IgD-negative memory B cell (primary cell): Measurements from ENCODE around the gene GNG2. TPM values are rescaled to one million over a fixed set of nuclear protein-coding genes. Genes with fewer than 3 reads are reported as not detected.

Experiments used
- H3K27ac Mint-ChIP-seq, 3 donors: one replicate each; pipeline ENCODE4 v1.8.0; 2020 to 2022; ENCODE audit warnings: mild to moderate bottlenecking in 3 of 3, mixed read lengths in 3 of 3, moderate library complexity in 1 of 3
- H3K27me3 Mint-ChIP-seq: one replicate; pipeline ENCODE4 v1.8.0; 2021; ENCODE audit warnings: mixed read lengths
- H3K36me3 Mint-ChIP-seq: one replicate; pipeline ENCODE4 v1.8.0; 2020; ENCODE audit warnings: mild to moderate bottlenecking, mixed read lengths
- H3K4me1 Mint-ChIP-seq, 3 donors: one replicate each; pipeline ENCODE4 v1.8.0; 2020 to 2022; ENCODE audit warnings: mixed read lengths in 3 of 3, mild to moderate bottlenecking in 1 of 3
- H3K4me3 Mint-ChIP-seq, 4 donors: one replicate each; pipeline ENCODE4 v1.8.0; 2020 to 2022; ENCODE audit warnings: mild to moderate bottlenecking in 4 of 4, mixed read lengths in 4 of 4, moderate library complexity in 3 of 4
- H3K9me3 Mint-ChIP-seq, 3 donors: one replicate each; pipeline ENCODE4 v1.8.0; 2020 to 2021; ENCODE audit warnings: mixed read lengths in 3 of 3, mild to moderate bottlenecking in 1 of 3
- polyA plus RNA-seq: library from polyadenylated mRNA; unstranded; fragments of 300-500 nt; fragmentation: Illumina TruSeq; gene quantifications from one replicate; pipeline ENCODE4 v1.2.3, GENCODE V29; 2021

The GNG2 gene
- polyA plus RNA-seq, 1 donor from 2014 or later: 68.8 TPM

DNA sequence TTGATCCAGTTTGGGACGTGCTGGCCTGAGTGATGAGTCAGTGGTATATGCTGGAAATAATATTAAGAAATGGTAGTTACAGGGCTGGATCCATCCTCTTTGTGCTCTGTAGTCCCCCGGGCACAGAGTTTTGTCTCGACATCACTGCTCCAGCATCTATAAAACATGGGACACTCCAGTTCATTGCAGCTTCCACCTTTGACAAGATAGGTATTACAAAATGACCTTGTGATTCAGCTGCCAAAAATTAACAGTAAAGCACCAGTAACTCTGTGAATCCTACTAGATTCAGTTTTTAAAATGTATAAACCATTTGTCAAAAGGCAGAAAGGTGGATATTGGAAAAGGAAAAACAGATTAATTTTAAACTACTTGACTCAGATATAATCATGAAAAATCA is 14.6 kb upstream of the GNG2 start:
- Mint-ChIP-seq H3K4me1 (peaks cover 31 to 56% (median 35%) of the 10 kb centered on the region in 3 donors), H3K27me3 (no peaks in the 10 kb centered on the region), H3K9me3 (peaks cover 0 to 3% (median 2%) of the 10 kb centered on the region in 3 donors), H3K4me3 (peak overlapping the region in 3 of 4 donors; percentile 30 to 88 (median 72)), H3K36me3 (no peaks in the 10 kb centered on the region), H3K27ac (peak overlapping the region; percentile 98 to 100 (median 99))

DNA sequence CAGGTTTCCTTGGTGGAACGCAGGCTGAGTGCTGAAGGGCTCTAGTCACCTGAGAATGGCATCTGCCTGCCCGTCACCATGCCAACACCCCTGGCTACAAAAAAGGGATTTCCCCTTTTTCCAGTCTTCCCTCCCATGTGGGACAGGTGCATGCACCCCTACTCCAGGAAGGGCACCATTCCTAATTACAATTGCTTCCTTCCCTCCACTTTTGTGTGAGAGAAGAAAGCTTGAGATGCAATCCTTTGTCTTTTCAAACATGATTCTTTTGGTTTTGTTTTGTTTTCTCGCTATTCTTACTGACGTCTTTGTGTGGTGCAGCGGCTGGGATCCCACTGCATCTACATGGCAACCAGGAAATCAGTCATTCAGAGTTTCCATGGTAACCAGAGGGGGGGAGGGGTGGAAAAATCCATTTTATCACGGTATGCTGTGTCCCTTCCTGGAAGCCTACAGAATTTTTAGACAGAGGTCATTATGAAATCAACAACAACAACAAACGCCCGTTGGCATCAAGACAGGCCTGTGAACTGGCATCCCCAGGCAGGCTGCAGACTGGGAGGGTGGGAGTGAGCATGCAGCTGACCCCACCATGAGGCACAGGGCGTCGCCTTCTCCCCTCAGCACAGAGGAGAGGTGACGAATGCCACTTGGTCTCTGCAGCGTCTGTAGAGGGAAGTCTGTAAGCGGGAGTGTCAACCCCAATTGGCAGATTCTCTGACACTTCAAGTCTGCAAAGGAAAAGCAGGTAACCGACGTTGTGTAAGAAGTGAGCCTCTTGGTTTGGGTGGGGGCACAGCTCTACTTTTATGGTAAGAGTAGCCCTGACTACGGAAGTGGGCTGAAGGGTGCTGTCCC is 13.6 kb upstream of the GNG2 start:
- no peaks in the 10 kb centered on the region for H3K36me3 Mint-ChIP-seq
- peak overlapping the region; percentile 88 to 90 (median 90) for H3K4me3 Mint-ChIP-seq
- no peaks in the 10 kb centered on the region for H3K27me3 Mint-ChIP-seq
- H3K4me1 Mint-ChIP-seq: peaks cover 36 to 63% (median 37%) of the 10 kb centered on the region in 3 donors
- H3K27ac Mint-ChIP-seq: peak overlapping the region; percentile 98 to 100 (median 99)
- H3K9me3 Mint-ChIP-seq: peaks cover 0 to 3% (median 2%) of the 10 kb centered on the region in 3 donors

DNA sequence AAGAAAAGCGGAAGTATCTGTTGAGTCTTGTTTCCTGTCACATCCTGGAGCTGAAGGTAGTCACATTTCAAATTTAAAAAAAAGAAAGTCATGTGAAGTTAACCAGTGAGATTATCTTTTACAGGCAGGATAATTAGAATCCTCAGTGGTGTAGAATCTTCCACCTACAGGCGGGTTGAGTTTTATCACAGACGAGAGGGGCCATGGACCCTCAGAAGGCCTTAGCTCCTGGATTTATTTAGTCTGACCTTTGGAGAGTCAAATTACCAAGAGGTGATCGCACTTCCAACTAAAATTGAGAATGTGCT is 13.0 kb upstream of the GNG2 start:
- H3K27me3 Mint-ChIP-seq: no peaks in the 10 kb centered on the region
- peak overlapping the region; percentile 98 to 100 (median 99) for H3K27ac Mint-ChIP-seq
- H3K4me3 Mint-ChIP-seq: peak overlapping the region; percentile 88 to 90 (median 90)
- H3K4me1 Mint-ChIP-seq: peaks cover 36 to 67% (median 43%) of the 10 kb centered on the region in 3 donors
- H3K9me3 Mint-ChIP-seq: peaks cover 0 to 3% (median 2%) of the 10 kb centered on the region in 3 donors
- no peaks in the 10 kb centered on the region for H3K36me3 Mint-ChIP-seq

- peak overlapping the region; percentile 95 to 99 (median 98) for H3K27ac Mint-ChIP-seq
- no peaks in the 10 kb centered on the region for H3K36me3 Mint-ChIP-seq
Observed at GRCh38 chr14:51848120-51848519, 12.3 kb upstream of the GNG2 start.

DNA sequence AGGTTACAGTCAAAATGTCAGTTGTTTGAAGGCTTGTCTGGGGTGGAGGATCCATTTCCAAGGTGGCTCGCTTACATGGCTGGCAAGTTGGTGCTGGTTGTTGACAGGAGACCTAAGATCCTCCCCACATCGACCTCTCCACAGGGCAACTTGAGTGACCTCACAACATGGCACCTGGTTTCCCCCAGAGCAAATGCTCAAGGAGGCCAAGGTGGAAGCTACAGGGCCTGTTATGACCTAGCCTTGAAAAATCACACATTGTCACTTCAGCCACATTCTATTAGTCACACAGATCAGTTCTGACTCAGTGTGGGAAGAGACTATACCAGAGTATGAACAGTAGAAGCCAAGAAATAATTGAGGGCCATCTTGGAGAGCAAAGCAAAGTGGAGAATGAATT is 11.3 kb upstream of the GNG2 start:
- peak overlapping the region in 1 of 4 donors; percentile 61 for H3K4me3 Mint-ChIP-seq
- no peaks in the 10 kb centered on the region for H3K27me3 Mint-ChIP-seq
- H3K4me1 Mint-ChIP-seq: peaks cover 35 to 61% (median 46%) of the 10 kb centered on the region in 3 donors

More at GRCh38 chr14:51848120-51848519, 12.3 kb upstream of the GNG2 start:
- peaks cover 0 to 3% (median 2%) of the 10 kb centered on the region in 3 donors for H3K9me3 Mint-ChIP-seq
- no peaks in the 10 kb centered on the region for H3K27me3 Mint-ChIP-seq
- peaks cover 40 to 69% (median 50%) of the 10 kb centered on the region in 3 donors for H3K4me1 Mint-ChIP-seq
- peak overlapping the region; percentile 53 to 88 (median 85) for H3K4me3 Mint-ChIP-seq

DNA sequence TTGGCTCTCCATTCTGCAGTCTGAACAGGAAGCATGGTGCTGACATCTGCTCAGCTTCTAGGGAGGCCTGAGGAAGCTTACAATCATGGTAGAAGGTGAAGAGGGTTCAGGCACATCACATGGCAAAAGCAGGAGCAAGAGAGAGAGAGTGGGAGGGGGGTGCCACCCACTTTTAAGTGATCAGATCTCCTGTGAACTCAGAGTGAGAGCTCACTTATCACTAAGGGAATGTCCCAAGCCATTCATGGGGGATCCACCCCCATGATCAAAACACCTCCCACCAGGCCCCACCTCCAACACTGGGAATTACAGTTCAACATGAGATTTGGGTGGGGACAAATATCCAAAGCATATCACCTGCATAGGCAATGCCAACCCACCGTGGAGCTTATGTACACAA is 9.8 kb upstream of the GNG2 start:
- no peak overlapping the region for H3K27ac Mint-ChIP-seq
- no peaks in the 10 kb centered on the region for H3K36me3 Mint-ChIP-seq
- H3K4me3 Mint-ChIP-seq: no peak overlapping the region
- peaks cover 34 to 50% (median 41%) of the 10 kb centered on the region in 3 donors for H3K4me1 Mint-ChIP-seq
- H3K27me3 Mint-ChIP-seq: no peaks in the 10 kb centered on the region
- H3K9me3 Mint-ChIP-seq: peaks cover 0 to 2% (median 1%) of the 10 kb centered on the region in 3 donors

More for the DNA sequence above, 11.3 kb upstream of the GNG2 start:
- peak overlapping the region; percentile 71 to 98 (median 95) for H3K27ac Mint-ChIP-seq
- peaks cover 0 to 2% (median 1%) of the 10 kb centered on the region in 3 donors for H3K9me3 Mint-ChIP-seq
- H3K36me3 Mint-ChIP-seq: no peaks in the 10 kb centered on the region

DNA sequence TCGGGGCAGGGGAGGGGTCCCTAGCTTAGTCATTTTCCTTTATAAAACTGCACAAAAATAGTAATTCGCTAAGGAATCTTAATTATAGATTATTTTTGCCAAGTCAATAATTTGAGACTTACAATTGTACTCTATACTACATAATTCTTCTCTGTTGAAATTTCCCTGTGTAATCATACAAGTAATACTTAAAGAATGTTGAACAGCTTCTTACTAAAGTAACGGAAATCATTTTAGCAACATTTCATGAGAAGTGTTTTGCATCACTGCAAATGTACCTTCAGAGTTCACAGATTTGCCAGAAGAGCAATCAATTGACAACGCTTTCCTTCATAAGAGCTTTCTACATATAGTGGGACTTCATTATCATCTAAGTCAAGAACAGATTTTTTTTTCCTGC is 7.9 kb upstream of the GNG2 start:
- Mint-ChIP-seq H3K36me3 (no peaks in the 10 kb centered on the region), H3K4me3 (no peak overlapping the region), H3K9me3 (peaks cover 0 to 4% (median under 1%) of the 10 kb centered on the region in 3 donors), H3K4me1 (peaks cover 26 to 35% (median 30%) of the 10 kb centered on the region in 3 donors), H3K27ac (peak overlapping the region in 1 of 3 donors; percentile 9), H3K27me3 (no peaks in the 10 kb centered on the region)

DNA sequence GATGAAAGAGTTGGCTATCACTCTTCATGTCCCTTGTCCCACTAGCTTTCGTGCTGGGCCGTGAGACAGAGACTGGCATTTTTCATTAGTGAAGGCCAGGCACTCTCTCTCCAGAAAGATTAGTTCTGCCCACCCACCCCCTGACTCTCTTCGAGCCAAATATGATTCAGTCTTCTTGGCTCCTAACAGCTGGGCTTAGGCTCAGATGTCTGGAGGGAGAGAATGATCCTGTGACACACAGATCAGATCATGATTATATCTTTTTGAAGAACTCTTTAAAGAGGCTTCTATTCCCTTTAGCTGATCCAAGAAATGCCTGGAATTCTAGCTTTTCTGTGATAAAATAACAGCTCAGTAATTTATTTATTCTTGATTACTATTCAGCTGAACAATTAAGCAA is 5.2 kb upstream of the GNG2 start:
- Mint-ChIP-seq H3K4me1 (peaks cover 21 to 34% (median 23%) of the 10 kb centered on the region in 3 donors), H3K9me3 (peaks cover 0 to 4% (median 0%) of the 10 kb centered on the region in 3 donors), H3K4me3 (no peak overlapping the region), H3K36me3 (peaks cover 1% of the 10 kb centered on the region), H3K27me3 (no peaks in the 10 kb centered on the region), H3K27ac (peak overlapping the region in 1 of 3 donors; percentile 6)

- peak overlapping the region in 1 of 4 donors; percentile 97 for H3K4me3 Mint-ChIP-seq
- H3K9me3 Mint-ChIP-seq: peaks cover 0 to 3% (median 0%) of the 10 kb centered on the region in 3 donors
- peaks cover 22 to 35% (median 32%) of the 10 kb centered on the region in 3 donors for H3K4me1 Mint-ChIP-seq
- H3K27me3 Mint-ChIP-seq: no peaks in the 10 kb centered on the region
- peaks cover 2% of the 10 kb centered on the region for H3K36me3 Mint-ChIP-seq
- H3K27ac Mint-ChIP-seq: no peak overlapping the region
Observed at GRCh38 chr14:51856792-51857296, 3.6 kb upstream of the GNG2 start.

GRCh38 chr14:51859131-51859530 is 1.3 kb upstream of the GNG2 start:
- H3K9me3 Mint-ChIP-seq: peaks cover 0 to 3% (median 0%) of the 10 kb centered on the region in 3 donors
- peak overlapping the region; percentile 27 to 99 (median 89) for H3K27ac Mint-ChIP-seq
- H3K4me3 Mint-ChIP-seq: peak overlapping the region in 1 of 4 donors; percentile 97
- H3K27me3 Mint-ChIP-seq: no peaks in the 10 kb centered on the region
- peaks cover 2% of the 10 kb centered on the region for H3K36me3 Mint-ChIP-seq
- peaks cover 34 to 43% (median 41%) of the 10 kb centered on the region in 3 donors for H3K4me1 Mint-ChIP-seq

- Mint-ChIP-seq H3K27ac (peak overlapping the region; percentile 89 to 99 (median 94)), H3K4me1 (peaks cover 41 to 53% (median 49%) of the 10 kb centered on the region in 3 donors), H3K9me3 (peaks cover 0 to 3% (median 0%) of the 10 kb centered on the region in 3 donors), H3K27me3 (no peaks in the 10 kb centered on the region), H3K4me3 (peak overlapping the region; percentile 95 to 99 (median 97)), H3K36me3 (peaks cover 2% of the 10 kb centered on the region)
Observed at GRCh38 chr14:51860825-51861499, 550 bp downstream of the GNG2 start.

- Mint-ChIP-seq H3K36me3 (peaks cover 2% of the 10 kb centered on the region), H3K27ac (peak overlapping the region; percentile 89 to 94 (median 89)), H3K27me3 (no peaks in the 10 kb centered on the region), H3K4me1 (peaks cover 41 to 53% (median 49%) of the 10 kb centered on the region in 3 donors), H3K4me3 (peak overlapping the region; percentile 95 to 99 (median 97)), H3K9me3 (no peaks in the 10 kb centered on the region)
Observed at GRCh38 chr14:51862176-51862796, 1.9 kb downstream of the GNG2 start.

GRCh38 chr14:51862860-51863259 is 2.4 kb downstream of the GNG2 start:
- no peaks in the 10 kb centered on the region for H3K27me3 Mint-ChIP-seq
- H3K9me3 Mint-ChIP-seq: no peaks in the 10 kb centered on the region
- H3K36me3 Mint-ChIP-seq: peaks cover 2% of the 10 kb centered on the region
- peak overlapping the region; percentile 89 to 94 (median 89) for H3K27ac Mint-ChIP-seq
- H3K4me3 Mint-ChIP-seq: peak overlapping the region; percentile 95 to 99 (median 97)
- peaks cover 41 to 53% (median 49%) of the 10 kb centered on the region in 3 donors for H3K4me1 Mint-ChIP-seq

- Mint-ChIP-seq H3K4me3 (no peak overlapping the region), H3K36me3 (no peaks in the 10 kb centered on the region), H3K27ac (no peak overlapping the region), H3K9me3 (no peaks in the 10 kb centered on the region), H3K4me1 (peaks cover 43 to 51% (median 49%) of the 10 kb centered on the region in 3 donors), H3K27me3 (no peaks in the 10 kb centered on the region)
Observed at GRCh38 chr14:51865953-51866747, 5.7 kb downstream of the GNG2 start.
